Measurements from ENCODE around the gene SART3. TPM values are rescaled to one million over a fixed set of nuclear protein-coding genes. Genes with fewer than 3 reads are reported as not detected.

The SART3 gene
- total RNA-seq, 4 donors from 2014 or later: 48.4 to 77.4 (median 72.1) TPM

- no peak overlapping the region for H3K4me3 ChIP-seq (ENCODE audit: low read depth, poor library complexity, severe bottlenecking)
- TF ChIP-seq POLR2A (IDR thresholded peaks at IDR 0.05): no peak
- TF ChIP-seq, protein P1, sequence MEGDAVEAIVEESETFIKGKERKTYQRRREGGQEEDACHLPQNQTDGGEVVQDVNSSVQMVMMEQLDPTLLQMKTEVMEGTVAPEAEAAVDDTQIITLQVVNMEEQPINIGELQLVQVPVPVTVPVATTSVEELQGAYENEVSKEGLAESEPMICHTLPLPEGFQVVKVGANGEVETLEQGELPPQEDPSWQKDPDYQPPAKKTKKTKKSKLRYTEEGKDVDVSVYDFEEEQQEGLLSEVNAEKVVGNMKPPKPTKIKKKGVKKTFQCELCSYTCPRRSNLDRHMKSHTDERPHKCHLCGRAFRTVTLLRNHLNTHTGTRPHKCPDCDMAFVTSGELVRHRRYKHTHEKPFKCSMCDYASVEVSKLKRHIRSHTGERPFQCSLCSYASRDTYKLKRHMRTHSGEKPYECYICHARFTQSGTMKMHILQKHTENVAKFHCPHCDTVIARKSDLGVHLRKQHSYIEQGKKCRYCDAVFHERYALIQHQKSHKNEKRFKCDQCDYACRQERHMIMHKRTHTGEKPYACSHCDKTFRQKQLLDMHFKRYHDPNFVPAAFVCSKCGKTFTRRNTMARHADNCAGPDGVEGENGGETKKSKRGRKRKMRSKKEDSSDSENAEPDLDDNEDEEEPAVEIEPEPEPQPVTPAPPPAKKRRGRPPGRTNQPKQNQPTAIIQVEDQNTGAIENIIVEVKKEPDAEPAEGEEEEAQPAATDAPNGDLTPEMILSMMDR (IDR thresholded peaks at IDR 0.05): no peak
- DNase-seq (ENCODE audit: low spot score in 2 of 2): no peak
- 48 to 75% methylated on average over 2 of the region's 2 CpGs for WGBS, 2 donors
- intact Hi-C loops (cut with DNase I; ENCODE audit: low total_unique reads): no loop called here
Measured at GRCh38 chr12:108510836-108511235, 50.1 kb downstream of the SART3 start.

- no peak overlapping the region for H3K4me3 ChIP-seq (ENCODE audit: low read depth, poor library complexity, severe bottlenecking)
- TF ChIP-seq, protein P1 (IDR thresholded peaks at IDR 0.05): no peak
- no peak for TF ChIP-seq POLR2A (IDR thresholded peaks at IDR 0.05)
- intact Hi-C loops (cut with DNase I; ENCODE audit: low total_unique reads): no loop called here
- DNase-seq (ENCODE audit: low spot score in 2 of 2): no peak
- WGBS, 2 donors: 85 to 91% methylated on average over 1 of the region's 1 CpG
Measured at GRCh38 chr12:108509806-108510205, 51.2 kb downstream of the SART3 start.

GRCh38 chr12:108507971-108508642 lies 52.9 kb downstream of the SART3 start:
- intact Hi-C loops (cut with DNase I; ENCODE audit: low total_unique reads): no loop called here
- no peak for DNase-seq (ENCODE audit: low spot score in 2 of 2)
- WGBS, 2 donors: 47 to 59% methylated on average over 3 of the region's 3 CpGs
- no peak overlapping the region for H3K4me3 ChIP-seq (ENCODE audit: low read depth, poor library complexity, severe bottlenecking)
- TF ChIP-seq, protein P1 (IDR thresholded peaks at IDR 0.05): no peak
- no peak for TF ChIP-seq POLR2A (IDR thresholded peaks at IDR 0.05)

GRCh38 chr12:108505129-108505528 lies 55.8 kb downstream of the SART3 start:
- intact Hi-C loops (cut with DNase I; ENCODE audit: low total_unique reads): no loop called here
- WGBS, 2 donors: 68 to 69% methylated on average over 7 of the region's 7 CpGs
- peak in 1 of 2 donors; percentile 34 for DNase-seq (ENCODE audit: low spot score in 2 of 2)
- TF ChIP-seq, protein P1 (IDR thresholded peaks at IDR 0.05): no peak
- H3K4me3 ChIP-seq (ENCODE audit: low read depth, poor library complexity, severe bottlenecking): no peak overlapping the region

DNA sequence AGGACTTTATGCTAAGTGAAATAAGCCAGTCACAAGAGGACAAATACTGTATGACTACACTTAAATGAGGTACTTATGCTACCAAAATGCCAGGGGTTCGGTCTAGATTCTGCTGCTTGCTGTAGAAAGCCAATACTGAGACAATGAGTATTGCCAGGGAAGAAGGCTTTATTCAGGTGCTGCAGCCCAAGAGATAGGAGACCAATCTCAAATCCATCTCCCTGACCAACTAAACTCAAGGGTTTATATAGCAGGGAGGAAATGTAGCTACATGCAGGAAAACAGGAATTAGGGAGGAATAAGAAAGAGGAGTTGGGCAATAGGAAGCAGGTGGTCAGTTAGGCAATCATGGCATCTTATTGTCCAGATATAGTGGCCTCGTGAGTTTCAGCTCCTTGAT lies 58.1 kb downstream of the SART3 start:
- no peak overlapping the region for H3K4me3 ChIP-seq (ENCODE audit: low read depth, poor library complexity, severe bottlenecking)
- 79 to 82% methylated on average over 2 of the region's 2 CpGs for WGBS, 2 donors

More for the DNA sequence above, 58.1 kb downstream of the SART3 start:
- intact Hi-C loops (cut with DNase I; ENCODE audit: low total_unique reads): no loop called here
- no peak for DNase-seq (ENCODE audit: low spot score in 2 of 2)
- TF ChIP-seq POLR2A (IDR thresholded peaks at IDR 0.05): no peak
- TF ChIP-seq, protein P1 (IDR thresholded peaks at IDR 0.05): no peak
